ENCODE measurements around the gene APBB1. TPM values are rescaled to one million over a fixed set of nuclear protein-coding genes. Genes with fewer than 3 reads are reported as not detected.

Gene APBB1
- 24.9 and 34.5 TPM in 2 replicates for total RNA-seq

DNA sequence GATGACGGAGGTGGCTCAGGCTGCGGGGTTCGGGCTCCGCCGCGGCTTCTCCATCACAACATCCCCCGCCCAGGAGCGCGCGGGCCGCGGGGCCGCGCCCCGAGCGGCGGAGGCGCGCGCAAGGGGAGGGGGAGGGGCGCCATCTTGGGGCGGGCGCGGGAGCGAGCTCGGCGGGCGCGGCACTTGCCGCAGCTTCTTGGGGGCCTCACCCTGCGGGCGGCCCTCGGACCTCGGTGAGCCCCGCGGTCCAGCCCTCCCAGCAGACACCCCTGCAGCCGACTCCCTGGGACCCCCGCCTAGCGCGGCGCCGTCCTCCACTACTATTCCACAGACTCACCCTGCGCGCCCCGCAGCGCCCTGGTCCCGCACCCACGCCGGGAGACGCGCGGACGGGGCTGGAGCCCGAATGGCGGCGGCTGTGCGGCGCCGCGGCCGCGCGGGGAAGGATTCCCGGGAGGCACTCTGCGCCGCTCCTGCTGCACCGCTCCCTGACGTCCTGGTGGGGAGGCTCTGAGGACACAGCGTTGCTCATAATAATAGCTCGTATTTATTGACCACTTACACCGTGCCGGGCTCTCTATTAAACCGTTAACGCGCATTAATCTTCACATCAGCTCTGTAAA lies at the start of gene APBB1:
Gene APBB1, minus strand, starts transcription at position 86 of the 623 bp plus-strand sequence. CDS start 7,747 bp downstream, outside the sequence.

GRCh38 chr11:6440906-6441358 lies 22.0 kb upstream of the APBB1 start, which contains the start of gene HPX:
Gene HPX, minus strand, starts transcription at chr11:6440987. Its CDS starts 24 bp downstream, at chr11:6440963.

DNA sequence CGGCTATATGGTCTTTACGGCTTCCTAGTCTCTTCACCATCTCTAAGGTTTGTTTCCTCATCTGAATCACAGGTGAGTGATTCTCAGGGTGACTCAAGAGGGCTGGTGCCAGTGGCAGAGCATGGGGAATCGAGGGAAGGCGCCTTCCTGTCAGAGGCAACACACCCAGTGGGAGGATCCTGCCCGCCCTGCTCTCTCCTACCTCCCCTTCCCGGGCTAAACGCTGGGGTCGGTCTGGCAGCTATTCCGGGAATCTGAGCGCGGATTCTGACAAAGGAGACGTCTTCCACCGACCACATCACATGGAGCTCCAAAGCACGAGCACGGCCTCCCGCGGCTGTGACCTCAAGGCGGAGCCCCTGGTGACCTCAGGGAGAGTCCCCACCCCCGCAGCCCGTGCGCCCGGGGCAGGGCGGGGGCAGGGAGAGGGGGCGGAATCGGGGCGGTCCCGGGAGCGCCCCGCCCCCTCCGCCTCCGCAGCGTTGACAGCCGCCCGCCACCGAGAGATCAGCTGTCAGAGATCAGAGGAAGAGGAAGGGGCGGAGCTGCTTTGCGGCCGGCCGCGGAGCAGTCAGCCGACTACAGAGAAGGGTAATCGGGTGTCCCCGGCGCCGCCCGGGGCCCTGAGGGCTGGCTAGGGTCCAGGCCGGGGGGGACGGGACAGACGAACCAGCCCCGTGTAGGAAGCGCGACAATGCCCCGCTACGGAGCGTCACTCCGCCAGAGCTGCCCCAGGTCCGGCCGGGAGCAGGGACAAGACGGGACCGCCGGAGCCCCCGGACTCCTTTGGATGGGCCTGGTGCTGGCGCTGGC lies 28.8 kb downstream of the APBB1 start, which contains the start of gene SMPD1:
Gene SMPD1, plus strand, starts transcription at position 570 of the 813 bp plus-strand sequence. Its CDS starts 125 bp downstream, at position 695.

Other genes starting within 250 kb of the APBB1 start
- gene OR52B2, start 248.8 kb downstream of the APBB1 start, total RNA-seq, result not detected in 2 replicates
- not detected in 2 replicates for gene OR52W1, start 219.9 kb downstream of the APBB1 start, total RNA-seq
- gene C11orf42, start 213.5 kb downstream of the APBB1 start, total RNA-seq, result not detected in 2 replicates
- 8.3 and 9.6 TPM in 2 replicates for gene FHIP1B, start 184.5 kb downstream of the APBB1 start, total RNA-seq
- under 0.01 TPM in 1 of 2 replicates, not detected in the other for gene CNGA4, start 180.0 kb downstream of the APBB1 start, total RNA-seq
- gene CCKBR, start 159.3 kb downstream of the APBB1 start, total RNA-seq, result not detected in 2 replicates
- gene CAVIN3, start 98.6 kb downstream of the APBB1 start, total RNA-seq, result 78.0 and 95.1 TPM in 2 replicates
- gene SMPD1, start 28.6 kb downstream of the APBB1 start, total RNA-seq, result 13.5 and 14.1 TPM in 2 replicates
- gene HPX, start 21.9 kb upstream of the APBB1 start, total RNA-seq, result 0.34 TPM in 1 of 2 replicates, not detected in the other
- gene TRIM3, start 54.8 kb upstream of the APBB1 start, total RNA-seq, result 14.7 and 17.4 TPM in 2 replicates
- gene ARFIP2, start 62.2 kb upstream of the APBB1 start, total RNA-seq, result 33.2 and 37.0 TPM in 2 replicates
- gene TIMM10B, start 62.4 kb upstream of the APBB1 start, total RNA-seq, result 19.9 and 29.0 TPM in 2 replicates
- 1.4 and 2.8 TPM in 2 replicates for gene DNHD1, start 78.2 kb upstream of the APBB1 start, total RNA-seq
- gene RRP8, start 184.5 kb upstream of the APBB1 start, total RNA-seq, result 8.5 and 11.8 TPM in 2 replicates
- 118 and 125 TPM in 2 replicates for gene ILK, start 184.7 kb upstream of the APBB1 start, total RNA-seq
- 16.8 and 26.7 TPM in 2 replicates for gene TAF10, start 193.1 kb upstream of the APBB1 start, total RNA-seq
- gene TPP1, start 200.3 kb upstream of the APBB1 start, total RNA-seq, result 76.7 and 99.4 TPM in 2 replicates
- gene DCHS1, start 236.7 kb upstream of the APBB1 start, total RNA-seq, result 33.4 and 45.6 TPM in 2 replicates